Calu3 (cell line): ENCODE results near the gene TUBE1. TPM values are rescaled to one million over a fixed set of nuclear protein-coding genes. Genes with fewer than 3 reads are reported as not detected.

Experiments
- BruUV-seq: library from RNA; stranded (reverse); fragments of 400-500 nt; replicated peaks from 2 replicates; lab custom pipeline; 2021; lab: Mats Ljungman, UMichigan
- CTCF ChIA-PET: fragments of 300-600 bp; sonication (Branson Sonifier 250); formaldehyde crosslinking; loops from one replicate; lab custom pipeline; 2022; ENCODE audit warnings: antibody characterized with exemption; lab: Charles Lee
- DNase-seq: peaks from one replicate; pipeline ENCODE4 v3.0.0; 2022
- H3K27ac Mint-ChIP-seq: one replicate; pipeline ENCODE4 v1.8.0; 2022; ENCODE audit warnings: mixed read lengths; ENCODE audit not compliant: unreplicated experiment
- H3K27me3 Mint-ChIP-seq: one replicate; pipeline ENCODE4 v1.8.0; 2022; ENCODE audit warnings: mixed read lengths; ENCODE audit not compliant: unreplicated experiment
- H3K36me3 Mint-ChIP-seq: one replicate; pipeline ENCODE4 v1.8.0; 2022; ENCODE audit warnings: mild to moderate bottlenecking, moderate library complexity, mixed read lengths; ENCODE audit not compliant: insufficient read depth, unreplicated experiment
- H3K4me1 Mint-ChIP-seq: one replicate; pipeline ENCODE4 v1.8.0; 2022; ENCODE audit warnings: mild to moderate bottlenecking, low read depth, mixed read lengths; ENCODE audit not compliant: unreplicated experiment
- H3K4me3 Mint-ChIP-seq: one replicate; pipeline ENCODE4 v1.8.0; 2022; ENCODE audit warnings: mild to moderate bottlenecking, low read depth, moderate library complexity, mixed read lengths; ENCODE audit not compliant: unreplicated experiment
- H3K9me3 Mint-ChIP-seq: one replicate; pipeline ENCODE4 v1.8.0; 2022; ENCODE audit warnings: low read depth, mixed read lengths; ENCODE audit not compliant: unreplicated experiment
- intact Hi-C: fragments of 100-400 bp; cut with micrococcal nuclease; formaldehyde crosslinking; loops from one replicate; pipeline ENCODE4 v1.10.0; 2022; ENCODE audit not compliant: unreplicated experiment
- total RNA-seq: library from RNA; stranded (reverse); gene quantifications from 2 replicates; pipeline ENCODE4 v1.2.3, GENCODE V29; 2022
- TF ChIP-seq, protein P1 (sequence below): fragments of 200-600 bp; IDR thresholded peaks from one replicate; pipeline ENCODE4 v1.8.0; 2022; ENCODE audit warnings: antibody characterized with exemption; ENCODE audit not compliant: unreplicated experiment

Gene TUBE1
- total RNA-seq, 1 experiment from 2014 or later = 21.0 TPM

DNA sequence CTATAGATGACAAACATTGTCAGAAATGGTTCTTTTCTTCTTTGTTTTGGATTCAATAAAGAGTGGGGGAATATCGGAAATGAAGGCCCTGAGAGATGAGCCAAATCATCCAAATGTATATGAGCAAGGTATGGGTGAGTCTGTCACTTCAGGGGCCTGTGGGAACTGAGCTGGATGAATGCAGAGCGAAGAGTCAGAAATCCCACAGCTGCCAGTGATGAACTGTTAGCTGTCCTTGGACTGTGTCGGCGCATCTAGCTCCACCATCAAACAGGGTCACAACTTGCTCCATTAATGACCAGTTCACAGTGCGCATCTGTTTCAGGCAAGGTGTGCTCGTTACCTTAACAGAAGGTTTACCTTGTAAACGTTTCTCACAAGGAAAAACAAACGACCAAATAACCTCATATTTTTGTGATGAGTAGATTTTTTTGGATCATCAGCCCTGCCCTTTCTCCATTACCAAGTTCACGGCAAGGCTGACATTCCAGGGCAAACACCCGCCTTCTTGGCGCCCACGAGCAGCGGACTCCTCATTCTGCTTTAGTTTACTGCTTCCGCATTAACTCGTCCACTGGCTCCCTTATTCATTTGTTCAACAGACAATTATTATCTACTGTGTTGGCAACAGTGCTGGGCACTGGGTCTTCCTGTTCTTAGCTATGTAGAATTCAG is 48.4 kb downstream of the TUBE1 start:
- Mint-ChIP-seq H3K27ac (no peak overlapping the region), H3K9me3 (no peaks in the 10 kb centered on the region)
- CTCF ChIA-PET = interaction anchor here (0.6 to 2.2 kb wide), 2 partner anchors 22 to 1707 kb away, joined by 3 to 4 read pairs; no protein-coding TSS in a partner anchor

GRCh38 chr6:112038268-112038667 is 49.0 kb downstream of the TUBE1 start:
- CTCF ChIA-PET = interaction anchor here (0.6 kb wide), 1 partner anchor 1707 kb away, joined by 3 read pairs; no protein-coding TSS in a partner anchor
- H3K4me3 Mint-ChIP-seq = no peak overlapping the region
- TF ChIP-seq, protein P1, sequence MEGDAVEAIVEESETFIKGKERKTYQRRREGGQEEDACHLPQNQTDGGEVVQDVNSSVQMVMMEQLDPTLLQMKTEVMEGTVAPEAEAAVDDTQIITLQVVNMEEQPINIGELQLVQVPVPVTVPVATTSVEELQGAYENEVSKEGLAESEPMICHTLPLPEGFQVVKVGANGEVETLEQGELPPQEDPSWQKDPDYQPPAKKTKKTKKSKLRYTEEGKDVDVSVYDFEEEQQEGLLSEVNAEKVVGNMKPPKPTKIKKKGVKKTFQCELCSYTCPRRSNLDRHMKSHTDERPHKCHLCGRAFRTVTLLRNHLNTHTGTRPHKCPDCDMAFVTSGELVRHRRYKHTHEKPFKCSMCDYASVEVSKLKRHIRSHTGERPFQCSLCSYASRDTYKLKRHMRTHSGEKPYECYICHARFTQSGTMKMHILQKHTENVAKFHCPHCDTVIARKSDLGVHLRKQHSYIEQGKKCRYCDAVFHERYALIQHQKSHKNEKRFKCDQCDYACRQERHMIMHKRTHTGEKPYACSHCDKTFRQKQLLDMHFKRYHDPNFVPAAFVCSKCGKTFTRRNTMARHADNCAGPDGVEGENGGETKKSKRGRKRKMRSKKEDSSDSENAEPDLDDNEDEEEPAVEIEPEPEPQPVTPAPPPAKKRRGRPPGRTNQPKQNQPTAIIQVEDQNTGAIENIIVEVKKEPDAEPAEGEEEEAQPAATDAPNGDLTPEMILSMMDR = no peak
- no TSS peak for BruUV-seq
- no peaks in the 10 kb centered on the region for H3K4me1 Mint-ChIP-seq
- intact Hi-C loops = no loop called here
- H3K9me3 Mint-ChIP-seq = no peaks in the 10 kb centered on the region
- no peak for DNase-seq
- peaks cover 14% of the 10 kb centered on the region for H3K27me3 Mint-ChIP-seq
- H3K27ac Mint-ChIP-seq = no peak overlapping the region
- H3K36me3 Mint-ChIP-seq = peaks cover 7% of the 10 kb centered on the region

More for the DNA sequence above, 48.4 kb downstream of the TUBE1 start:
- DNase-seq = no peak
- no TSS peak for BruUV-seq
- TF ChIP-seq, protein P1 = no peak
- Mint-ChIP-seq H3K36me3 (peaks cover 11% of the 10 kb centered on the region), H3K4me1 (no peaks in the 10 kb centered on the region), H3K27me3 (peaks cover 8% of the 10 kb centered on the region), H3K4me3 (no peak overlapping the region)
- intact Hi-C loops = no loop called here

DNA sequence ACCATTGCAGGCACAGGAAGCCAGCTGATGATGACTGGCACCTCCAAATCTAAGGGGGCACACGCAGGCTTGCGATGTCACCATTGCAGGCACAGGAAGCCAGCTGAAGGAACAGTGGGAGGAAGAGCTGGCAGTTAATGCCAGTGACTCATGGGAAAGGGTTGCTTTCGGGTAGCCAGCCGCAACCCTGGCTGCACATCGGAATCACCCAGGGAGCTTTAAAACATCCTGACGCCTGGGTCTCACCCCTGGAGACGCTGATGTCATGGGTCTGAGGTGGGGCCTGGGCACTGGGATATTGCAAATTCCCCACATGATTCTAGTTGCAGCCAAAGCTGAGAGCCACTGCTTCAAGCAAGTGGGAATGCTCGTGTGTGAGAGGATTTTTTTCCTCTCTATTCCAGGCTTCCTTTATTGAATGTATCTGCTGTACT is 49.5 kb downstream of the TUBE1 start:
- no TSS peak for BruUV-seq
- CTCF ChIA-PET = no interaction called here
- no peaks in the 10 kb centered on the region for H3K9me3 Mint-ChIP-seq
- H3K4me3 Mint-ChIP-seq = no peak overlapping the region
- TF ChIP-seq, protein P1 = no peak
- peaks cover 19% of the 10 kb centered on the region for H3K27me3 Mint-ChIP-seq
- DNase-seq = peak; percentile 14
- no peaks in the 10 kb centered on the region for H3K4me1 Mint-ChIP-seq
- intact Hi-C loops = no loop called here
- no peak overlapping the region for H3K27ac Mint-ChIP-seq
- peaks cover 2% of the 10 kb centered on the region for H3K36me3 Mint-ChIP-seq

- H3K27me3 Mint-ChIP-seq = peaks cover 36% of the 10 kb centered on the region
- H3K4me1 Mint-ChIP-seq = peaks cover 3% of the 10 kb centered on the region
- intact Hi-C loops = no loop called here
- DNase-seq = no peak
- no peaks in the 10 kb centered on the region for H3K9me3 Mint-ChIP-seq
- H3K4me3 Mint-ChIP-seq = no peak overlapping the region
- H3K27ac Mint-ChIP-seq = no peak overlapping the region
- BruUV-seq = no TSS peak
- CTCF ChIA-PET = no interaction called here
- TF ChIP-seq, protein P1 = no peak
- no peaks in the 10 kb centered on the region for H3K36me3 Mint-ChIP-seq
Observed at GRCh38 chr6:112036088-112036637, 51.1 kb downstream of the TUBE1 start.
